Measurements from ENCODE around the gene PDSS2.

Gene PDSS2

GRCh38 chr6:107401573-107401972 is 57.8 kb downstream of the PDSS2 start:
- no peak for DNase-seq (ENCODE audit: low read depth)
- TF ChIP-seq, protein P1, sequence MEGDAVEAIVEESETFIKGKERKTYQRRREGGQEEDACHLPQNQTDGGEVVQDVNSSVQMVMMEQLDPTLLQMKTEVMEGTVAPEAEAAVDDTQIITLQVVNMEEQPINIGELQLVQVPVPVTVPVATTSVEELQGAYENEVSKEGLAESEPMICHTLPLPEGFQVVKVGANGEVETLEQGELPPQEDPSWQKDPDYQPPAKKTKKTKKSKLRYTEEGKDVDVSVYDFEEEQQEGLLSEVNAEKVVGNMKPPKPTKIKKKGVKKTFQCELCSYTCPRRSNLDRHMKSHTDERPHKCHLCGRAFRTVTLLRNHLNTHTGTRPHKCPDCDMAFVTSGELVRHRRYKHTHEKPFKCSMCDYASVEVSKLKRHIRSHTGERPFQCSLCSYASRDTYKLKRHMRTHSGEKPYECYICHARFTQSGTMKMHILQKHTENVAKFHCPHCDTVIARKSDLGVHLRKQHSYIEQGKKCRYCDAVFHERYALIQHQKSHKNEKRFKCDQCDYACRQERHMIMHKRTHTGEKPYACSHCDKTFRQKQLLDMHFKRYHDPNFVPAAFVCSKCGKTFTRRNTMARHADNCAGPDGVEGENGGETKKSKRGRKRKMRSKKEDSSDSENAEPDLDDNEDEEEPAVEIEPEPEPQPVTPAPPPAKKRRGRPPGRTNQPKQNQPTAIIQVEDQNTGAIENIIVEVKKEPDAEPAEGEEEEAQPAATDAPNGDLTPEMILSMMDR (conservative IDR thresholded peaks at IDR 0.05; ENCODE audit: low read depth, low read length) = no peak

DNA sequence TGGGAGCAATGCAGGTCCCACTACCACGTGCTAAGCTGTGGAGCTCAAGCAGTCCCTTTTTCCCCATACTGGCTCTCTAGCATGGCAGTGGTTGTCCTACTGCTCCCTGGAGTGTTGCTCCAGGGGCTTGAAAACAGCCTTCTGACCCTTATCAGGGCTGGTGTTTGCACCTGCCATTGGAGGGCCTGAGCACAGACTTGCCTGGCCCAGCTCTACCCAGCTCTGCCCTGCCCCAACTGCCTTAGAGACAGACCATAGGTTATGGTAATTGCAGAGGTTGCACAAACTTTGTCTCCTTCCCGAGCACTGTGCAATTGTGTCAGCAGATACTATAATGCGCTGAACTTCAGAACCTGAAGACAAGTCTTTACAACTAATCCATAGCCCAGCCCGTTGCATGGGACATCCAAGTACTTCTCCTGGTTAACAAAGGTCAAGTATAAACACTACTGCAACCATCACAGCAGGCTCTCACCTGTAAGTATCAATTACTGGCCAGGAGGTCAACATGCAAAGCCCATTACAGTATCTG is 58.7 kb downstream of the PDSS2 start:
- TF ChIP-seq, protein P1 (conservative IDR thresholded peaks at IDR 0.05; ENCODE audit: low read depth, low read length) = no peak
- no peak overlapping the region for H3K4me3 ChIP-seq (ENCODE audit: low read length)
- DNase-seq (ENCODE audit: low read depth) = no peak

More at GRCh38 chr6:107401573-107401972, 57.8 kb downstream of the PDSS2 start:
- H3K4me3 ChIP-seq (ENCODE audit: low read length) = no peak overlapping the region

DNA sequence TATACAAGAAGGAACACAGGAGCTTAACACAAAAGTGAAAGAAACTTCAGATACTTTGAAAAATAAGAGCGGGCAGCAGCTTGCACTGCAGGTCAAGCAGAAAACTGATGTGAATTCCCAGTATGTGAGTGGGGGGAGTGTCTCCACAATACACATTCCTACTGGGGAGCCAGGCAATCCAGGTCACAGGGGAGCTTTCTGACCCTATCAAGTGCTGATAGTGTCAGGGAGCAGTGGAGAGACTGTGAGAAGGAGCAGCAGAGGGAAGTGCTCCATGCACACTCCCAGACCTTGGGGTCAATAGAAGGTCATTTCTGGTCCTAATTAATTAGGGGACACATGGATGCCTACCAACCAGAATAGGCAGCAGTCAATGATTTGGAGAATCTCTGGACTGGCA is 59.4 kb downstream of the PDSS2 start:
- H3K4me3 ChIP-seq (ENCODE audit: low read length) = no peak overlapping the region
- TF ChIP-seq, protein P1 (conservative IDR thresholded peaks at IDR 0.05; ENCODE audit: low read depth, low read length) = no peak
- peak; percentile 24 for DNase-seq (ENCODE audit: low read depth)

DNA sequence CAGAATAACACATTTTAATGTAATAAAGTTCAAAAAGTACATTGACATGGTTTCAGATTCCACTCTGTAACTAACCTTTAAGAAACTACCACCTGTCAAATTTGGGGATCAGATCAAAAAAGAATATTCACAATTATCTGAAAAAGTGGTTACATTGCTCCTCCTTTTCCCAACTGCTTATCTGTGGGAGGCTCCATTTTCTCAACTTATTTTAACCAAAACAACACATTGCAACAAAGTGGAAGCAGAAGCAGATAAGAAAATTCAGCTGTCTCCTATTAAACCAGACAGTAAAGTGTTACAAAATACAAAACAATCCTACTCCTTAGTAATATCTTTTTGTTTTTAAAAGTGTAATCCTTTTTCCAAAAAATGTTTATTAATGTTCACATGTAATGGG is 61.4 kb downstream of the PDSS2 start:
- TF ChIP-seq, protein P1 (conservative IDR thresholded peaks at IDR 0.05; ENCODE audit: low read depth, low read length) = no peak
- DNase-seq (ENCODE audit: low read depth) = no peak

GRCh38 chr6:107396211-107396610 is 63.2 kb downstream of the PDSS2 start:
- TF ChIP-seq, protein P1 (conservative IDR thresholded peaks at IDR 0.05; ENCODE audit: low read depth, low read length) = no peak
- no peak overlapping the region for H3K4me3 ChIP-seq (ENCODE audit: low read length)
- DNase-seq (ENCODE audit: low read depth) = no peak

More for the DNA sequence above, 61.4 kb downstream of the PDSS2 start:
- H3K4me3 ChIP-seq (ENCODE audit: low read length) = no peak overlapping the region

GRCh38 chr6:107392069-107392468 is 67.3 kb downstream of the PDSS2 start:
- TF ChIP-seq, protein P1 (conservative IDR thresholded peaks at IDR 0.05; ENCODE audit: low read depth, low read length) = no peak
- no peak for DNase-seq (ENCODE audit: low read depth)
- no peak overlapping the region for H3K4me3 ChIP-seq (ENCODE audit: low read length)

GRCh38 chr6:107390685-107391435 is 68.5 kb downstream of the PDSS2 start:
- TF ChIP-seq, protein P1 (conservative IDR thresholded peaks at IDR 0.05; ENCODE audit: low read depth, low read length) = no peak
- DNase-seq (ENCODE audit: low read depth) = no peak
- H3K4me3 ChIP-seq (ENCODE audit: low read length) = no peak overlapping the region

Measured in retinal pigment epithelial cell (primary cell).